Calu3 (cell line): Measurements from ENCODE around the gene GIN1. TPM values are rescaled to one million over a fixed set of nuclear protein-coding genes. Genes with fewer than 3 reads are reported as not detected.

Source experiments
- BruUV-seq: library from RNA; stranded (reverse); fragments of 400-500 nt; replicated peaks from 2 replicates; lab custom pipeline; 2021; lab: Mats Ljungman, UMichigan
- CTCF ChIA-PET: fragments of 300-600 bp; sonication (Branson Sonifier 250); formaldehyde crosslinking; loops from one replicate; lab custom pipeline; 2022; ENCODE audit warnings: antibody characterized with exemption; lab: Charles Lee
- DNase-seq: peaks from one replicate; pipeline ENCODE4 v3.0.0; 2022
- H3K27ac Mint-ChIP-seq: one replicate; pipeline ENCODE4 v1.8.0; 2022; ENCODE audit warnings: mixed read lengths; ENCODE audit not compliant: unreplicated experiment
- H3K27me3 Mint-ChIP-seq: one replicate; pipeline ENCODE4 v1.8.0; 2022; ENCODE audit warnings: mixed read lengths; ENCODE audit not compliant: unreplicated experiment
- H3K36me3 Mint-ChIP-seq: one replicate; pipeline ENCODE4 v1.8.0; 2022; ENCODE audit warnings: mild to moderate bottlenecking, moderate library complexity, mixed read lengths; ENCODE audit not compliant: insufficient read depth, unreplicated experiment
- H3K4me1 Mint-ChIP-seq: one replicate; pipeline ENCODE4 v1.8.0; 2022; ENCODE audit warnings: mild to moderate bottlenecking, low read depth, mixed read lengths; ENCODE audit not compliant: unreplicated experiment
- H3K4me3 Mint-ChIP-seq: one replicate; pipeline ENCODE4 v1.8.0; 2022; ENCODE audit warnings: mild to moderate bottlenecking, low read depth, moderate library complexity, mixed read lengths; ENCODE audit not compliant: unreplicated experiment
- H3K9me3 Mint-ChIP-seq: one replicate; pipeline ENCODE4 v1.8.0; 2022; ENCODE audit warnings: low read depth, mixed read lengths; ENCODE audit not compliant: unreplicated experiment
- intact Hi-C: fragments of 100-400 bp; cut with micrococcal nuclease; formaldehyde crosslinking; loops from one replicate; pipeline ENCODE4 v1.10.0; 2022; ENCODE audit not compliant: unreplicated experiment
- total RNA-seq: library from RNA; stranded (reverse); gene quantifications from 2 replicates; pipeline ENCODE4 v1.2.3, GENCODE V29; 2022
- TF ChIP-seq, protein P1 (sequence below): fragments of 200-600 bp; IDR thresholded peaks from one replicate; pipeline ENCODE4 v1.8.0; 2022; ENCODE audit warnings: antibody characterized with exemption; ENCODE audit not compliant: unreplicated experiment

Gene GIN1
- total RNA-seq, 1 experiment from 2014 or later, result 12.0 TPM

GRCh38 chr5:103110403-103110802 is 9.5 kb downstream of the GIN1 start:
- H3K27ac Mint-ChIP-seq, result no peak overlapping the region
- H3K27me3 Mint-ChIP-seq, result no peaks in the 10 kb centered on the region
- no peak overlapping the region for H3K4me3 Mint-ChIP-seq
- H3K36me3 Mint-ChIP-seq, result no peaks in the 10 kb centered on the region
- no peaks in the 10 kb centered on the region for H3K9me3 Mint-ChIP-seq
- TF ChIP-seq, protein P1, sequence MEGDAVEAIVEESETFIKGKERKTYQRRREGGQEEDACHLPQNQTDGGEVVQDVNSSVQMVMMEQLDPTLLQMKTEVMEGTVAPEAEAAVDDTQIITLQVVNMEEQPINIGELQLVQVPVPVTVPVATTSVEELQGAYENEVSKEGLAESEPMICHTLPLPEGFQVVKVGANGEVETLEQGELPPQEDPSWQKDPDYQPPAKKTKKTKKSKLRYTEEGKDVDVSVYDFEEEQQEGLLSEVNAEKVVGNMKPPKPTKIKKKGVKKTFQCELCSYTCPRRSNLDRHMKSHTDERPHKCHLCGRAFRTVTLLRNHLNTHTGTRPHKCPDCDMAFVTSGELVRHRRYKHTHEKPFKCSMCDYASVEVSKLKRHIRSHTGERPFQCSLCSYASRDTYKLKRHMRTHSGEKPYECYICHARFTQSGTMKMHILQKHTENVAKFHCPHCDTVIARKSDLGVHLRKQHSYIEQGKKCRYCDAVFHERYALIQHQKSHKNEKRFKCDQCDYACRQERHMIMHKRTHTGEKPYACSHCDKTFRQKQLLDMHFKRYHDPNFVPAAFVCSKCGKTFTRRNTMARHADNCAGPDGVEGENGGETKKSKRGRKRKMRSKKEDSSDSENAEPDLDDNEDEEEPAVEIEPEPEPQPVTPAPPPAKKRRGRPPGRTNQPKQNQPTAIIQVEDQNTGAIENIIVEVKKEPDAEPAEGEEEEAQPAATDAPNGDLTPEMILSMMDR, result no peak
- BruUV-seq, result no TSS peak
- CTCF ChIA-PET, result no interaction called here
- no peaks in the 10 kb centered on the region for H3K4me1 Mint-ChIP-seq
- no peak for DNase-seq
- intact Hi-C loops, result no loop called here

GRCh38 chr5:103109277-103109676 is 10.7 kb downstream of the GIN1 start:
- Mint-ChIP-seq H3K27me3 (no peaks in the 10 kb centered on the region), H3K9me3 (no peaks in the 10 kb centered on the region), H3K4me3 (no peak overlapping the region), H3K27ac (no peak overlapping the region), H3K4me1 (no peaks in the 10 kb centered on the region), H3K36me3 (no peaks in the 10 kb centered on the region)
- no peak for DNase-seq
- TF ChIP-seq, protein P1, result no peak
- intact Hi-C loops, result no loop called here
- no TSS peak for BruUV-seq
- CTCF ChIA-PET, result no interaction called here

DNA sequence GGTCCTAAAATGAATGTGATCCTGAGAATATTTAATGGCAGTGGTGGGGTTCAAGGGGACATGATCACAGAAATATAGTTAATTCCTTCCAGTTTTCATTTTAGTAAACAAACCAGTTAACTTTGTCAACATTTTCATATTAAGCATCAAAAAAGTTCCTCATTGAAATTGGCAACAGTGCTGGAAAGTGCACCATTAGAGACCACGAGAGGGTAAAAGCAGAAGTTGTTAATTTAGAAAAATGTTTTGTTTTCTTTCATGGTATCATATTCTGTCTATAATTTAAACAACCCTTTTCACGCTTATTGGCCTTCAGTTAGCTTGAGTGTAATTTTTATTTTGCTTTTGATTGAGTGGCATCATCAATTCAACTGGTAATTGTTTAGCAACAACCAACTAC is 11.9 kb downstream of the GIN1 start:
- CTCF ChIA-PET, result no interaction called here
- no peaks in the 10 kb centered on the region for H3K27me3 Mint-ChIP-seq
- no TSS peak for BruUV-seq
- no peak overlapping the region for H3K27ac Mint-ChIP-seq
- no peaks in the 10 kb centered on the region for H3K36me3 Mint-ChIP-seq
- no peaks in the 10 kb centered on the region for H3K9me3 Mint-ChIP-seq
- TF ChIP-seq, protein P1, result no peak
- H3K4me1 Mint-ChIP-seq, result no peaks in the 10 kb centered on the region
- no peak overlapping the region for H3K4me3 Mint-ChIP-seq
- DNase-seq, result no peak
- intact Hi-C loops, result no loop called here

GRCh38 chr5:103102234-103102633 is 17.7 kb downstream of the GIN1 start:
- Mint-ChIP-seq H3K9me3 (no peaks in the 10 kb centered on the region), H3K27me3 (no peaks in the 10 kb centered on the region), H3K27ac (no peak overlapping the region), H3K36me3 (no peaks in the 10 kb centered on the region), H3K4me3 (no peak overlapping the region), H3K4me1 (no peaks in the 10 kb centered on the region)
- CTCF ChIA-PET, result no interaction called here
- DNase-seq, result no peak
- TF ChIP-seq, protein P1, result no peak
- BruUV-seq, result no TSS peak
- intact Hi-C loops, result no loop called here
